Measurements from ENCODE around the gene RD3L.

DNA sequence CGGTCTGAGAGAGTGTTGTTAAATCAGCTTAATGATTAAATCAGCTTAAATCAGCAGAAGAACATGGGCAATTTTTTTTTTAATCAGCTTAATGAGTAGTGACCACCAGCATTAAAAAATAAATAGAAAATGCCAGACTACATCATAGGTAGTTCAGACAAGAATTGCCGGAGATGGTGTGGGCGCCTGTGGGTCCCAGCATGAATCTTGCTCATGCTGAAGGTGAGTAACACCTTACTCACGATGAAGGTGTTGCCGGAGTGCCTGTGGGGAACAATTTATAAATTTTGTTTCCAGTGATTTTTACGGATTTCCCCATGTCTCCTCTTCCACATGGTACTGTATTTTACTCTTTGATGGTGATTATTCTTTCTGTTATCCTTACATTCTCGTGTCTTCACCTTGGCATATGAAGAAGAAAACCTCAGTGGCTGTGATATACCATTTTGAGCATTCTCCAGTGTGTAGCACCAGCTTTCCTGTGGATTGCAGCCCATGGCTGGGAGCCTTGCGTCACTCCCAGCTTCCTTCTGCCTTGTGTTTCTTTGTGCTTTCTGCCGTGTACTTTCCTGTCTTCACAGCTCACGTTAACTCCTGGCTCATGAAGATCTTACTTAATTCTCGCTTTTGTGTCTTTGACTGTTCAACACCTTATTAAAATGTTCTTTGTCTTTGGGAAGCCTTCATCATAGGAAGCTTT lies 9.4 kb downstream of the RD3L start:
- TF ChIP-seq, protein P1, sequence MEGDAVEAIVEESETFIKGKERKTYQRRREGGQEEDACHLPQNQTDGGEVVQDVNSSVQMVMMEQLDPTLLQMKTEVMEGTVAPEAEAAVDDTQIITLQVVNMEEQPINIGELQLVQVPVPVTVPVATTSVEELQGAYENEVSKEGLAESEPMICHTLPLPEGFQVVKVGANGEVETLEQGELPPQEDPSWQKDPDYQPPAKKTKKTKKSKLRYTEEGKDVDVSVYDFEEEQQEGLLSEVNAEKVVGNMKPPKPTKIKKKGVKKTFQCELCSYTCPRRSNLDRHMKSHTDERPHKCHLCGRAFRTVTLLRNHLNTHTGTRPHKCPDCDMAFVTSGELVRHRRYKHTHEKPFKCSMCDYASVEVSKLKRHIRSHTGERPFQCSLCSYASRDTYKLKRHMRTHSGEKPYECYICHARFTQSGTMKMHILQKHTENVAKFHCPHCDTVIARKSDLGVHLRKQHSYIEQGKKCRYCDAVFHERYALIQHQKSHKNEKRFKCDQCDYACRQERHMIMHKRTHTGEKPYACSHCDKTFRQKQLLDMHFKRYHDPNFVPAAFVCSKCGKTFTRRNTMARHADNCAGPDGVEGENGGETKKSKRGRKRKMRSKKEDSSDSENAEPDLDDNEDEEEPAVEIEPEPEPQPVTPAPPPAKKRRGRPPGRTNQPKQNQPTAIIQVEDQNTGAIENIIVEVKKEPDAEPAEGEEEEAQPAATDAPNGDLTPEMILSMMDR (IDR thresholded peaks at IDR 0.05) = no peak
- no peak for TF ChIP-seq POLR2A (IDR thresholded peaks at IDR 0.05)

Data from thyroid gland (tissue), 4 donors.